Measurements from ENCODE around the gene NUDT21. TPM values are rescaled to one million over a fixed set of nuclear protein-coding genes. Genes with fewer than 3 reads are reported as not detected.
"Not testable (repeated sequence)": the region's sequence is repeated elsewhere in the genome, so short reads cannot be mapped to it uniquely, and the experiment has no call there.

Gene NUDT21
- total RNA-seq (10 to 100 TPM; 90.0 to 98.8 (median 98.4) TPM), total RNA-seq (21.6 to 119 (median 37.2) reads per million in 29 experiments)
- 85.8 TPM for total RNA-seq (2013)

DNA sequence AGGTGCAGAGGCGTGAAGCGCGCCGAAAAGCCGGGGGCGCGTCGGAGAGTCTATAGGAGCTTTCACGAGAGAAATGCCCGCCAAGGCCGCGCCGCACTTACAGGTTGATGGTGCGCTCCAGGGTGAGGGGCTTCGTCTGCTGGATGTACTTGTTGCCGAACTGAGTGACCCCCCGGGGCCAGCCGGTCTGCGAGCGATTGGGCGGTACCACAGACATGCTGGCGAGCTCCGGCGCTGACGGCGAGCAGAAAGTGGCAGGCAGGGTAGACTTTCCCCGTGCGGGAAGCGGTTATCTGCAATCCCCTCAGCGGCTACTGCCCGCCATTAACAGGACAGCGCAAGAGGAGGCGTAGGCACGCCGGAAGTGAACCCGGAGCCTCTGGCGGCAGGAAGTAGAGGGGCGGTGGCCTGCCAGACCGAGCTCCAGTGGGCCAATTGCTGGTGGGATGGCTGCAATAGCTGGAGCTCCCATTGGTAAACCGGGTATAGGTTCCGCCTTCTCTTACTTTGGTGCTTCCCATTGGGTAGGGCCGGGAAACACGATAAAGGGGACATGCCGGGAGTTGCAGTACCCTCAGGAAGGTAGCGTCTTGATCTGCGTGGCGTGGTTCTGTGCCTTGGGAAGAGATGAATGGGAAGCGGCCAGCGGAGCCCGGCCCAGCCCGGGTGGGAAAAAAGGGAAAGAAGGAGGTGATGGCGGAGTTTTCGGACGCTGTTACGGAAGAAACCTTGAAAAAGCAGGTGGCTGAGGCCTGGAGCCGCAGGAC, at the start of gene NUDT21, which contains the start of gene OGFOD1:
TSS of gene NUDT21 (minus strand) at position 347 of the 767 bp plus-strand sequence. CDS start at position 217, 130 bp downstream.
TSS of gene OGFOD1 (plus strand) at position 569 of the 767 bp plus-strand sequence. CDS start at position 628, 59 bp downstream.
- Histone ChIP-seq H3K27ac (ENCODE audit: low read length) (peak within 1 kb of the TSS; percentile 54), H3K4me1 (ENCODE audit: control insufficient read depth in 1 of 2, extremely low read depth in 1 of 2, insufficient read depth in 2 of 2, low read length in 2 of 2) (peaks cover 21 to 24% of the 10 kb centered on the region in 2 experiments), H3K27me3 (replicated peaks in 1 of 2; ENCODE audit: control insufficient read depth in 2 of 2, extremely low read depth in 1 of 2, insufficient read depth in 2 of 2, low read length in 1 of 2) (no peaks in the 10 kb centered on the region), H3K4me3 (ENCODE audit: control insufficient read depth in 1 of 2, extremely low read depth in 1 of 2, low read length in 1 of 2) (peak within 1 kb of the TSS; percentile 87 to 96), H3K9me3 (no peaks in the 10 kb centered on the region), H3K36me3 (ENCODE audit: control insufficient read depth in 2 of 2, extremely low read depth in 1 of 2, insufficient read depth in 1 of 2, low read length in 1 of 2) (peaks cover 6 to 30% of the 10 kb centered on the region in 2 donors)
- H3K27me3 Mint-ChIP-seq = no peaks in the 10 kb centered on the region
- H3K4me1 Mint-ChIP-seq = peaks cover 59 to 65% (median 61%) of the 10 kb centered on the region in 3 donors
- peak within 1 kb of the TSS; percentile 94 to 98 (median 94) for H3K4me3 Mint-ChIP-seq
- H3K27ac Mint-ChIP-seq = peak within 1 kb of the TSS; percentile 94 to 95
- peaks cover 33% of the 10 kb centered on the region for H3K36me3 Mint-ChIP-seq
- WGBS (ENCODE audit: insufficient coverage) = under 1% methylated on average over 56 of the region's 56 CpGs
- peak; percentile 66 to 96 (median 92) for DNase-seq
- ChIA-PET POLR2A (interaction anchor here in 1 of 2 donors (0.5 to 1.0 kb wide), 7 partner anchors 9 to 1573 kb away, joined by 3 to 7 read pairs (median 3); partner anchors contain the start of genes CIAPIN1 and COQ9), CTCF (interaction anchor here in 1 of 2 donors (0.6 to 1.5 kb wide), 6 partner anchors 24 to 538 kb away, joined by 3 to 4 read pairs (median 3); partner anchors contain the start of gene NLRC5)
- ATAC-seq (replicated peaks in 1 of 4) = peak; percentile 99
- H3K9me3 Mint-ChIP-seq = no peaks in the 10 kb centered on the region

DNA sequence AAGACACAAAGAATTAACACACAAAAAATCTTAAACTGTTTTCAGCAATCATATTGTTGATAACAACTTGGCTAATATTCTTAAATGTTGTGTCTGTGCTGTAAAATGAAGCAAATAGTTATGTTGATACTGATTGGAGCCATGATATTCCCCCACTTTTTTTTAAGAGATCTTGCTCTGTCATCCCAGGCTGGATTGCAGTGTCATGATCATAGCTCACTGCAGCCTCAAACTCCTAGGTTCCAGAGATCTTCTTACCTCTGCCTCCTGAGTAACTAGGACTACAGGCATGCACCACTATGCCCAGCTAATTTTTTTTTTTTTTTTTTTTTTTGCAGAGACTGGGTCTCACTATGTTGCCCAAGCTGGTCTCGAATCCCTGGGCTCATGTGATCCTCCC, 42.7 kb upstream of the NUDT21 start:
- Histone ChIP-seq H3K4me1 (ENCODE audit: control insufficient read depth in 1 of 2, extremely low read depth in 1 of 2, insufficient read depth in 2 of 2, low read length in 2 of 2) (no peaks in the 10 kb centered on the region), H3K27ac (ENCODE audit: low read length) (no peak overlapping the region), H3K4me3 (ENCODE audit: control insufficient read depth in 1 of 2, extremely low read depth in 1 of 2, low read length in 1 of 2) (no peak overlapping the region), H3K36me3 (ENCODE audit: control insufficient read depth in 2 of 2, extremely low read depth in 1 of 2, insufficient read depth in 1 of 2, low read length in 1 of 2) (peaks cover 0 to 35% of the 10 kb centered on the region in 2 donors), H3K27me3 (replicated peaks in 1 of 2; ENCODE audit: control insufficient read depth in 2 of 2, extremely low read depth in 1 of 2, insufficient read depth in 2 of 2, low read length in 1 of 2) (no peaks in the 10 kb centered on the region), H3K9me3 (no peaks in the 10 kb centered on the region)
- DNase-seq (no peak), ATAC-seq (replicated peaks in 1 of 4) (no peak)
- ChIA-PET POLR2A (interaction anchor here in 1 of 2 donors (0.6 to 0.7 kb wide), 2 partner anchors 238 to 372 kb away, joined by 9 read pairs; no protein-coding TSS in a partner anchor), CTCF (interaction anchor here in 1 of 2 donors (0.6 kb wide), 1 partner anchor 11 kb away, joined by 9 read pairs; no protein-coding TSS in a partner anchor)
- no peak overlapping the region for H3K4me3 Mint-ChIP-seq
- H3K36me3 Mint-ChIP-seq = peaks cover 63% of the 10 kb centered on the region
- no peaks in the 10 kb centered on the region for H3K4me1 Mint-ChIP-seq
- WGBS (ENCODE audit: insufficient coverage) = no CpG with 5 or more reads among the region's 1 CpG
- no peaks in the 10 kb centered on the region for H3K27me3 Mint-ChIP-seq
- no peaks in the 10 kb centered on the region for H3K9me3 Mint-ChIP-seq
- H3K27ac Mint-ChIP-seq = no peak overlapping the region

DNA sequence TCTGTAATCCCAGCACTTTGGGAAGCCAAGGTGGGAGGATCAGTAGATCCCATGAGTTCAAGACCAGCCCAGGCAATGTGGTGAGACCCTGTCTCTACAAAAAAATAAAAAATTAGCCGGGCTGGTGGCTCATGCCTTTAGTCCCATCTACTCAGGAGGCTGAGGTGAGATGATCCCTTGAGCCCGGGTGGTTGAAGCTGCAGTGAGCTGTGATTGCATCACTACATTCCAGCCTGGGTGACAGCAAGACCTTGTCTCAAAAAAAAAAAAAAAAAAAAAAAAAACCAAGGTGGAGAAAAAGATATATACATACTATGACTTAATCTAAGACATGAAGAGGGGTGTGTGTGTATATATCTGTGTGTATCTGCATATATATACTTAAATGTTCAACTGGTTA, 42.0 kb upstream of the NUDT21 start:
- H3K27me3 ChIP-seq (replicated peaks in 1 of 2; ENCODE audit: control insufficient read depth in 2 of 2, extremely low read depth in 1 of 2, insufficient read depth in 2 of 2, low read length in 1 of 2) = no peaks in the 10 kb centered on the region
- H3K36me3 ChIP-seq (ENCODE audit: control insufficient read depth in 2 of 2, extremely low read depth in 1 of 2, insufficient read depth in 1 of 2, low read length in 1 of 2) = peaks cover 0 to 29% of the 10 kb centered on the region in 2 donors
- H3K27ac ChIP-seq (ENCODE audit: low read length) = no peak overlapping the region
- H3K4me3 ChIP-seq (ENCODE audit: control insufficient read depth in 1 of 2, extremely low read depth in 1 of 2, low read length in 1 of 2) = no peak overlapping the region
- ATAC-seq (replicated peaks in 1 of 4) (no peak), DNase-seq (no peak)
- Mint-ChIP-seq H3K27ac (no peak overlapping the region), H3K4me1 (no peaks in the 10 kb centered on the region), H3K4me3 (no peak overlapping the region), H3K9me3 (no peaks in the 10 kb centered on the region), H3K27me3 (no peaks in the 10 kb centered on the region), H3K36me3 (peaks cover 56% of the 10 kb centered on the region)
- CTCF ChIA-PET = no interaction called here
- POLR2A ChIA-PET = no interaction called here
- no CpG with 5 or more reads among the region's 2 CpGs for WGBS (ENCODE audit: insufficient coverage)
- no peaks in the 10 kb centered on the region for H3K4me1 ChIP-seq (ENCODE audit: control insufficient read depth in 1 of 2, extremely low read depth in 1 of 2, insufficient read depth in 2 of 2, low read length in 2 of 2)
- H3K9me3 ChIP-seq = no peaks in the 10 kb centered on the region

DNA sequence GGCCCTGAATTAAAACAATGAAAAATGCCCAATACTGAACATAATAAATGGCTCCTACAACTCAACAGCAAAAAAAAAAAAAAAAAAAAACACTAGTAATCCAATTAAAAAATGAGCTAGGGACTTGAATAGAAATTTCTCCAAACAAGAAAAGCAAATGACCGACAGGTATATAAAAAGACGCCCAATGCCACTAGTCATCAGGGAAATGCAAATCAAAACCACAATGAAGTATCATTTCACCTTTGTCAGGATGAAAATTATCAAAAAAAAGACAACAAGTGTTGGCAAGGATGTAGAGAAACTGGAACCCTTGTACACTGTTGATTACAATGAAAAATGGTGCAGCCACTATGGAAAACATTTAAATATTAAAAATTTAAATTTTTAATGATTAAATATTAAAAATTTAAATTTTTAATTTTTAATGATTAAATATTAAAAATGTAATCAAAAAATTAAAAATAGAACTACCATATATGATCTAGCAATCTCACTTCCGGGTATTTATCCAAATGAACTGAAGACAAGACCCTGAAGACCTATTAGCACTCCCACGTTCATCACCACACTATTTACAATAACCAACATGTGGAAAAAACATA, 40.6 kb upstream of the NUDT21 start:
- H3K4me3 Mint-ChIP-seq = no peak overlapping the region
- H3K36me3 ChIP-seq (ENCODE audit: control insufficient read depth in 2 of 2, extremely low read depth in 1 of 2, insufficient read depth in 1 of 2, low read length in 1 of 2) = peaks cover 0 to 15% of the 10 kb centered on the region in 2 donors
- H3K9me3 ChIP-seq = no peaks in the 10 kb centered on the region
- H3K4me1 Mint-ChIP-seq = no peaks in the 10 kb centered on the region
- H3K9me3 Mint-ChIP-seq = no peaks in the 10 kb centered on the region
- WGBS (ENCODE audit: insufficient coverage) = no CpG with 5 or more reads among the region's 4 CpGs
- H3K27me3 Mint-ChIP-seq = no peaks in the 10 kb centered on the region
- ChIA-PET CTCF (interaction anchor here (0.6 to 0.7 kb wide), 5 partner anchors 8 to 1595 kb away, joined by 3 to 4 read pairs (median 3); no protein-coding TSS in a partner anchor), POLR2A (interaction anchor here (0.6 kb wide), 3 partner anchors 367 to 927 kb away, joined by 3 to 4 read pairs (median 4); no protein-coding TSS in a partner anchor)
- no peak for ATAC-seq (replicated peaks in 1 of 4)
- peaks cover 44% of the 10 kb centered on the region for H3K36me3 Mint-ChIP-seq
- DNase-seq = no peak
- no peaks in the 10 kb centered on the region for H3K4me1 ChIP-seq (ENCODE audit: control insufficient read depth in 1 of 2, extremely low read depth in 1 of 2, insufficient read depth in 2 of 2, low read length in 2 of 2)
- H3K27me3 ChIP-seq (replicated peaks in 1 of 2; ENCODE audit: control insufficient read depth in 2 of 2, extremely low read depth in 1 of 2, insufficient read depth in 2 of 2, low read length in 1 of 2) = no peaks in the 10 kb centered on the region
- H3K4me3 ChIP-seq (ENCODE audit: control insufficient read depth in 1 of 2, extremely low read depth in 1 of 2, low read length in 1 of 2) = no peak overlapping the region
- H3K27ac Mint-ChIP-seq = no peak overlapping the region
- H3K27ac ChIP-seq (ENCODE audit: low read length) = no peak overlapping the region

DNA sequence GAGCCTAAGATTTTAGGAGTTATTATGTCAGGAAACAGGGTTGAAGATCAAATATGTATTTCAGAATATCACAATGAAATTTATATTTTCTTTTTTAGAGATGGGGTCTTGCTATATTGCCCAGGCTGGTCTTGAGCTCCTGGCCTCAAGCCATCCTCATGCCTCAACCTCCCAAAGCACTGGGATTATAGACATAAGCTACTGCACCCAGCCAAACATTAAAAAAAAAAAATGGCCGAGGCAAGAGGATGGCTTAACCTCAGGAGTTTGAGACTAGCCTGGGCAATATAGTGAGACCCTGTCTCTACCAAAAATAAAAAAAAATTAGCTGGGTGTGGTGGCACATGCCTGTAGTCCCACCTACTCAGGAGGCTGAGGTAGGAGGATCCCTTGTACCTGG, 37.7 kb upstream of the NUDT21 start:
- POLR2A ChIA-PET; ATAC-seq (replicated peaks in 1 of 4); H3K4me3 Mint-ChIP-seq; DNase-seq; H3K4me3 ChIP-seq (ENCODE audit: control insufficient read depth in 1 of 2, extremely low read depth in 1 of 2, low read length in 1 of 2); H3K4me1 ChIP-seq (ENCODE audit: control insufficient read depth in 1 of 2, extremely low read depth in 1 of 2, insufficient read depth in 2 of 2, low read length in 2 of 2); H3K27ac Mint-ChIP-seq; H3K4me1 Mint-ChIP-seq; H3K9me3 Mint-ChIP-seq; H3K27me3 Mint-ChIP-seq; H3K9me3 ChIP-seq; H3K27me3 ChIP-seq (replicated peaks in 1 of 2; ENCODE audit: control insufficient read depth in 2 of 2, extremely low read depth in 1 of 2, insufficient read depth in 2 of 2, low read length in 1 of 2); H3K27ac ChIP-seq (ENCODE audit: low read length): not testable (repeated sequence)
- WGBS (ENCODE audit: insufficient coverage) = no CpG with 5 or more reads among the region's 1 CpG
- CTCF ChIA-PET = interaction anchor here in 1 of 2 donors (0.6 kb wide), 1 partner anchor 103 kb away, joined by 3 read pairs; no protein-coding TSS in a partner anchor
- H3K36me3 ChIP-seq (ENCODE audit: control insufficient read depth in 2 of 2, extremely low read depth in 1 of 2, insufficient read depth in 1 of 2, low read length in 1 of 2) = peaks cover 3 to 22% of the 10 kb centered on the region in 2 donors
- H3K36me3 Mint-ChIP-seq = peaks cover 38% of the 10 kb centered on the region

DNA sequence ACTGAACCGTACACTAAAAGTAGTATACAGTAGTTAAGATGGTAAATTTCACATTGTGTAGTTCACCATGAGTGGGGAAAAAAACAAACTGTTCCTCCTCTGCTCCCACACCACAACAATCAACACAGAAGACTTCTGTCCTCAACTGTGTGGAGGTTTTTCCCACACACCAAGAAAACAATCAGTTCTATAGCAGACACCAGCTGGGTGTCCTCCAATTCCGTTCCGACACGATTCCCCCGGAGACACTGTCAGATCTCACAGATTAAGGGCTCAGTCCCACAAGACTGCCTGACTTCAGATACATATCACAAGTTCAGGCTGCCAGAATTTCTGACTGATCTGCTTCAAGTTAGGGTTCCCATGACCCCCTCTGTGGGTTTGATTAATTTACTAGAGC, 36.9 kb upstream of the NUDT21 start:
- no peak overlapping the region for H3K4me3 ChIP-seq (ENCODE audit: control insufficient read depth in 1 of 2, extremely low read depth in 1 of 2, low read length in 1 of 2)
- WGBS (ENCODE audit: insufficient coverage) = no CpG with 5 or more reads among the region's 5 CpGs
- no peaks in the 10 kb centered on the region for H3K9me3 ChIP-seq
- H3K36me3 ChIP-seq (ENCODE audit: control insufficient read depth in 2 of 2, extremely low read depth in 1 of 2, insufficient read depth in 1 of 2, low read length in 1 of 2) = peaks cover 3 to 26% of the 10 kb centered on the region in 2 donors
- H3K27me3 ChIP-seq (replicated peaks in 1 of 2; ENCODE audit: control insufficient read depth in 2 of 2, extremely low read depth in 1 of 2, insufficient read depth in 2 of 2, low read length in 1 of 2) = no peaks in the 10 kb centered on the region
- H3K36me3 Mint-ChIP-seq = peaks cover 37% of the 10 kb centered on the region
- ChIA-PET CTCF (no interaction called here), POLR2A (no interaction called here)
- H3K27ac ChIP-seq (ENCODE audit: low read length) = no peak overlapping the region
- H3K4me3 Mint-ChIP-seq = no peak overlapping the region
- H3K4me1 Mint-ChIP-seq = no peaks in the 10 kb centered on the region
- no peaks in the 10 kb centered on the region for H3K4me1 ChIP-seq (ENCODE audit: control insufficient read depth in 1 of 2, extremely low read depth in 1 of 2, insufficient read depth in 2 of 2, low read length in 2 of 2)
- no peaks in the 10 kb centered on the region for H3K27me3 Mint-ChIP-seq
- no peak overlapping the region for H3K27ac Mint-ChIP-seq
- no peaks in the 10 kb centered on the region for H3K9me3 Mint-ChIP-seq
- DNase-seq (no peak), ATAC-seq (replicated peaks in 1 of 4) (no peak)

Data from T-cell (primary cell).